Measurements from ENCODE around the gene TMEM39B. TPM values are rescaled to one million over a fixed set of nuclear protein-coding genes. Genes with fewer than 3 reads are reported as not detected.

TMEM39B gene
- 10.3 and 19.0 TPM in 2 replicates for total RNA-seq (2014; rRNA removed; shearing (Covaris generic))

GRCh38 chr1:32072622-32073298 is at the start of gene TMEM39B:
TSS of gene TMEM39B (plus strand) at chr1:32072939. CDS start at chr1:32073048, 109 bp downstream.
- in situ Hi-C loops (cut with HindIII; ENCODE audit: low sequenced_read_pairs) = no loop called here
- peak; percentile 95 for DNase-seq (ENCODE audit: low spot score)

- DNase-seq (ENCODE audit: low spot score) = no peak
- in situ Hi-C loops (cut with HindIII; ENCODE audit: low sequenced_read_pairs) = no loop called here
Observed at GRCh38 chr1:32023351-32023750, 49.4 kb upstream of the TMEM39B start.

GRCh38 chr1:32025515-32025914 is 47.2 kb upstream of the TMEM39B start:
- no peak for DNase-seq (ENCODE audit: low spot score)
- in situ Hi-C loops (cut with HindIII; ENCODE audit: low sequenced_read_pairs) = no loop called here

- in situ Hi-C loops (cut with HindIII; ENCODE audit: low sequenced_read_pairs) = no loop called here
- DNase-seq (ENCODE audit: low spot score) = no peak
Observed at GRCh38 chr1:32028746-32029145, 44.0 kb upstream of the TMEM39B start.

- DNase-seq (ENCODE audit: low spot score) = no peak
- in situ Hi-C loops (cut with HindIII; ENCODE audit: low sequenced_read_pairs) = no loop called here
Observed at GRCh38 chr1:32031578-32032274, 41.0 kb upstream of the TMEM39B start.

GRCh38 chr1:32032275-32032615 is 40.5 kb upstream of the TMEM39B start:
- DNase-seq (ENCODE audit: low spot score) = no peak
- in situ Hi-C loops (cut with HindIII; ENCODE audit: low sequenced_read_pairs) = no loop called here

GRCh38 chr1:32035119-32035518 is 37.6 kb upstream of the TMEM39B start:
- in situ Hi-C loops (cut with HindIII; ENCODE audit: low sequenced_read_pairs) = no loop called here
- no peak for DNase-seq (ENCODE audit: low spot score)

- in situ Hi-C loops (cut with HindIII; ENCODE audit: low sequenced_read_pairs) = no loop called here
- DNase-seq (ENCODE audit: low spot score) = no peak
Observed at GRCh38 chr1:32040711-32041110, 32.0 kb upstream of the TMEM39B start.

- no peak for DNase-seq (ENCODE audit: low spot score)
- in situ Hi-C loops (cut with HindIII; ENCODE audit: low sequenced_read_pairs) = no loop called here
Observed at GRCh38 chr1:32042330-32042729, 30.4 kb upstream of the TMEM39B start.

GRCh38 chr1:32044234-32044633 is 28.5 kb upstream of the TMEM39B start:
- DNase-seq (ENCODE audit: low spot score) = no peak
- in situ Hi-C loops (cut with HindIII; ENCODE audit: low sequenced_read_pairs) = no loop called here

- no peak for DNase-seq (ENCODE audit: low spot score)
- in situ Hi-C loops (cut with HindIII; ENCODE audit: low sequenced_read_pairs) = no loop called here
Observed at GRCh38 chr1:32045772-32046171, 27.0 kb upstream of the TMEM39B start.

- in situ Hi-C loops (cut with HindIII; ENCODE audit: low sequenced_read_pairs) = no loop called here
Observed at GRCh38 chr1:32047701-32048100, 25.0 kb upstream of the TMEM39B start.

GRCh38 chr1:32048440-32048839 is 24.3 kb upstream of the TMEM39B start:
- in situ Hi-C loops (cut with HindIII; ENCODE audit: low sequenced_read_pairs) = no loop called here
- DNase-seq (ENCODE audit: low spot score) = no peak

More at GRCh38 chr1:32047701-32048100, 25.0 kb upstream of the TMEM39B start:
- DNase-seq (ENCODE audit: low spot score) = no peak

- DNase-seq (ENCODE audit: low spot score) = no peak
- in situ Hi-C loops (cut with HindIII; ENCODE audit: low sequenced_read_pairs) = no loop called here
Observed at GRCh38 chr1:32051706-32052105, 21.0 kb upstream of the TMEM39B start.

GRCh38 chr1:32052887-32053286 is 19.9 kb upstream of the TMEM39B start:
- in situ Hi-C loops (cut with HindIII; ENCODE audit: low sequenced_read_pairs) = no loop called here
- no peak for DNase-seq (ENCODE audit: low spot score)

- no peak for DNase-seq (ENCODE audit: low spot score)
- in situ Hi-C loops (cut with HindIII; ENCODE audit: low sequenced_read_pairs) = no loop called here
Observed at GRCh38 chr1:32055416-32055815, 17.3 kb upstream of the TMEM39B start.

- in situ Hi-C loops (cut with HindIII; ENCODE audit: low sequenced_read_pairs) = no loop called here
- no peak for DNase-seq (ENCODE audit: low spot score)
Observed at GRCh38 chr1:32056598-32056997, 16.1 kb upstream of the TMEM39B start.

GRCh38 chr1:32060914-32061313 is 11.8 kb upstream of the TMEM39B start:
- DNase-seq (ENCODE audit: low spot score) = no peak
- in situ Hi-C loops (cut with HindIII; ENCODE audit: low sequenced_read_pairs) = no loop called here

- in situ Hi-C loops (cut with HindIII; ENCODE audit: low sequenced_read_pairs) = no loop called here
- DNase-seq (ENCODE audit: low spot score) = no peak
Observed at GRCh38 chr1:32062867-32063230, 9.9 kb upstream of the TMEM39B start.

- peak; percentile 75 for DNase-seq (ENCODE audit: low spot score)
- in situ Hi-C loops (cut with HindIII; ENCODE audit: low sequenced_read_pairs) = no loop called here
Observed at GRCh38 chr1:32063261-32063681, 9.5 kb upstream of the TMEM39B start.

Measured in G401 (cell line).